Kidney (tissue), 14 donors: ENCODE results near the gene CTNNB1. TPM values are rescaled to one million over a fixed set of nuclear protein-coding genes. Genes with fewer than 3 reads are reported as not detected.

Experiments
- DNase-seq, 5 donors: peaks; one replicate each; pipeline ENCODE4 v3.0.0-alpha.2; 2013 to 2020
- FAIRE-seq: peaks from 2 replicates; lab custom pipeline; 2012; peaks lifted over from hg19 to GRCh38; lab: Jason Lieb, UNC
- H3K27ac ChIP-seq, 2 donors: one replicate each; pipeline ENCODE4 v1.7.0; 2013; ENCODE audit warnings: low read depth in 2 of 2, low read length in 2 of 2, inconsistent platforms in 1 of 2
- H3K27me3 ChIP-seq: one replicate; pipeline ENCODE4 v1.7.1; 2013; ENCODE audit warnings: low read length, inconsistent platforms; ENCODE audit not compliant: control insufficient read depth, insufficient read depth
- H3K36me3 ChIP-seq, 3 donors: one replicate each; pipeline versions ENCODE4 v1.7.0 to v1.7.1; 2013; ENCODE audit warnings: low read length in 3 of 3, control low read depth in 1 of 3, inconsistent platforms in 1 of 3; ENCODE audit not compliant: insufficient read depth in 3 of 3, control insufficient read depth in 2 of 3
- H3K4me1 ChIP-seq, 3 donors: one replicate each; pipeline versions ENCODE4 v1.7.0 to v1.7.1; 2013; ENCODE audit warnings: low read length in 3 of 3, inconsistent platforms in 1 of 3, low read depth in 1 of 3; ENCODE audit not compliant: control insufficient read depth in 2 of 3, insufficient read depth in 2 of 3
- H3K4me3 ChIP-seq, 3 donors: one replicate each; pipeline versions ENCODE4 v1.7.0 to v1.8.1; 2013; ENCODE audit warnings: low read length in 3 of 3, control low read depth in 1 of 3, inconsistent platforms in 1 of 3
- H3K9ac ChIP-seq, 3 donors: one replicate each; pipeline versions ENCODE4 v1.7.0 to v1.7.1; 2013; ENCODE audit warnings: low read length in 3 of 3, control low read depth in 1 of 3, inconsistent platforms in 1 of 3
- H3K9me3 ChIP-seq, 3 donors: one replicate each; pipeline versions ENCODE4 v1.7.0 to v1.7.1; 2013; ENCODE audit warnings: low read length in 3 of 3, control low read depth in 1 of 3, inconsistent platforms in 1 of 3; ENCODE audit not compliant: control insufficient read depth in 2 of 3, insufficient read depth in 1 of 3
- CTCF ChIP-seq: IDR thresholded peaks from 3 replicates; pipeline ENCODE4 v1.5.1; 2012; ENCODE audit warnings: mild to moderate bottlenecking, moderate library complexity, borderline replicate concordance; ENCODE audit not compliant: insufficient read depth; ENCODE audit errors: extremely low read depth
- intact Hi-C: fragments of 100-400 bp; cut with DNase I; formaldehyde crosslinking; loops from one replicate; pipeline ENCODE4 v1.11.1; 2022
- polyA plus RNA-seq: library from polyadenylated mRNA; stranded (reverse); fragments of 350-450 nt; fragmentation: Illumina TruSeq; extraction: RNeasy Lipid Tissue Mini Kit (QIAGEN cat#74804); gene quantifications from one replicate; pipeline ENCODE4 v1.2.3, GENCODE V29; 2014; ENCODE audit warnings: low read depth, low replicate concordance; ENCODE audit not compliant: insufficient read depth
- total RNA-seq: library from RNA; stranded (reverse); fragmentation: NEBNext Ultra II Directional; extraction: Animal tissue kit (Norgen Biotek cat#: 25700); gene quantifications from one replicate; pipeline ENCODE4 v1.2.1, GENCODE V29; 2021
- donor health status: control.
- donor health status: control.
- donor health status: control.
- donor health status: control.
- donor health status: control.
- donor health status: DM: yes; HTN: yes; CAD: no.
- donor health status: Normal renal cell carcinoma (clear cell type).

CTNNB1 gene
- total and polyA plus RNA-seq, 2 donors from 2014 or later, result 97.0 to 329 TPM

- no peak for TF ChIP-seq CTCF
Measured at GRCh38 chr3:41190509-41191284, 8.6 kb upstream of the CTNNB1 start.

GRCh38 chr3:41192885-41193284, 6.4 kb upstream of the CTNNB1 start:
- no peak for DNase-seq
- no peak overlapping the region for H3K27ac ChIP-seq

More at GRCh38 chr3:41190509-41191284, 8.6 kb upstream of the CTNNB1 start:
- intact Hi-C loops, result no loop called here
- Histone ChIP-seq H3K27me3 (no peaks in the 10 kb centered on the region), H3K4me1 (no peaks in the 10 kb centered on the region), H3K4me3 (no peak overlapping the region), H3K9me3 (no peaks in the 10 kb centered on the region), H3K9ac (no peak overlapping the region), H3K27ac (no peak overlapping the region), H3K36me3 (no peaks in the 10 kb centered on the region)
- no peak for FAIRE-seq
- DNase-seq, result no peak

GRCh38 chr3:41193794-41194539, 5.3 kb upstream of the CTNNB1 start:
- Histone ChIP-seq H3K27ac (no peak overlapping the region), H3K27me3 (peaks cover 3% of the 10 kb centered on the region), H3K9me3 (no peaks in the 10 kb centered on the region), H3K9ac (no peak overlapping the region), H3K4me3 (no peak overlapping the region), H3K36me3 (no peaks in the 10 kb centered on the region), H3K4me1 (no peaks in the 10 kb centered on the region)
- TF ChIP-seq CTCF, result no peak
- FAIRE-seq (no peak), DNase-seq (no peak)
- intact Hi-C loops, result no loop called here

More at GRCh38 chr3:41192885-41193284, 6.4 kb upstream of the CTNNB1 start:
- FAIRE-seq, result no peak
- Histone ChIP-seq H3K4me1 (no peaks in the 10 kb centered on the region), H3K36me3 (no peaks in the 10 kb centered on the region), H3K9ac (no peak overlapping the region), H3K9me3 (no peaks in the 10 kb centered on the region), H3K27me3 (peaks cover under 1% of the 10 kb centered on the region), H3K4me3 (no peak overlapping the region)
- intact Hi-C loops, result no loop called here
- no peak for TF ChIP-seq CTCF
